Esophagus squamous epithelium (tissue), 5 donors: ENCODE results near the gene HSPG2. TPM values are rescaled to one million over a fixed set of nuclear protein-coding genes. Genes with fewer than 3 reads are reported as not detected.

Source experiments
- DNase-seq: peaks from one replicate; lab custom pipeline; 2025; lab: John Stamatoyannopoulos, UW
- H3K27ac ChIP-seq, 4 donors: fragments of 200-600 bp; sonication (generic); one replicate each; pipeline ENCODE4 v1.5.1; 2016 to 2019; ENCODE audit warnings: mild to moderate bottlenecking in 1 of 4
- H3K27me3 ChIP-seq, 4 donors: fragments of 200-600 bp; sonication (generic); 1 replicate in 3 of 4; 2 replicates in 1 of 4; pipeline versions ENCODE4 v1.5.1 to v1.6.0; 2017 to 2021; ENCODE audit warnings: antibody characterized with exemption in 1 of 4
- H3K36me3 ChIP-seq, 3 donors: fragments of 200-600 bp; sonication (generic); one replicate each; pipeline ENCODE4 v1.5.1; 2016 to 2019
- H3K4me1 ChIP-seq, 3 donors: fragments of 200-600 bp; sonication (generic); one replicate each; pipeline ENCODE4 v1.5.1; 2017 to 2019
- H3K4me3 ChIP-seq, 4 donors: fragments of 200-600 bp; sonication (generic); 1 replicate in 3 of 4; 2 replicates in 1 of 4; pipeline ENCODE4 v1.5.1; 2016 to 2019; ENCODE audit warnings: mild to moderate bottlenecking in 2 of 4, moderate library complexity in 1 of 4
- H3K9me3 ChIP-seq, 3 donors: fragments of 200-600 bp; sonication (generic); one replicate each; pipeline ENCODE4 v1.5.1; 2016 to 2019
- CTCF ChIP-seq, 6 experiments: fragments of 450-650 bp in 4 of 6; fragments of 200-600 bp in 2 of 6; sonication (generic) in 2 of 6; IDR thresholded peaks; one replicate each; pipeline ENCODE4 v1.5.1; 2016 to 2019; ENCODE audit warnings: antibody characterized with exemption in 6 of 6, mild to moderate bottlenecking in 4 of 6, moderate library complexity in 4 of 6
- POLR2A ChIP-seq, 4 donors: fragments of 450-650 bp; IDR thresholded peaks; one replicate each; pipeline ENCODE4 v1.6.1; 2017; ENCODE audit warnings: antibody characterized with exemption in 4 of 4, mild to moderate bottlenecking in 4 of 4, moderate library complexity in 3 of 4
- WGBS, 2 donors: methylation state at CpG; one replicate each; pipeline ENCODE4 v1.1.5; 2018; 5-methylcytosine and 5-hydroxymethylcytosine counted together
- intact Hi-C: fragments of 100-400 bp; cut with DNase I; formaldehyde crosslinking; loops from one replicate; pipeline ENCODE4 v1.15.0; 2022
- total RNA-seq, 4 donors: library from RNA; depleted of rRNA; stranded (reverse); fragments of >200 nt; gene quantifications; one replicate each; pipeline ENCODE4 v1.1.0, GENCODE V29; 2016
- donor health status: DM: yes; HTN: yes; CAD: no.

HSPG2 gene
- total RNA-seq, 4 donors from 2014 or later, result 44.9 to 107 (median 54.2) TPM

GRCh38 chr1:21878009-21878773, 58.9 kb downstream of the HSPG2 start:
- Histone ChIP-seq H3K9me3 (no peaks in the 10 kb centered on the region), H3K27ac (no peak overlapping the region), H3K4me3 (no peak overlapping the region), H3K4me1 (peaks cover 0 to 3% (median 0%) of the 10 kb centered on the region in 3 donors), H3K36me3 (peaks cover 38 to 99% (median 70%) of the 10 kb centered on the region in 3 donors), H3K27me3 (no peaks in the 10 kb centered on the region)
- 76 to 88% methylated on average over 5 to 15 of the region's 25 CpGs for WGBS, 2 donors
- intact Hi-C loops, result no loop called here
- TF ChIP-seq CTCF (IDR thresholded peaks at IDR 0.05), result no peak
- no peak for TF ChIP-seq POLR2A (IDR thresholded peaks at IDR 0.05)
- DNase-seq, result no peak

- DNase-seq, result no peak
- 93 to 100% methylated on average over 3 of the region's 16 CpGs for WGBS, 2 donors
- H3K9me3 ChIP-seq, result no peaks in the 10 kb centered on the region
- no peaks in the 10 kb centered on the region for H3K27me3 ChIP-seq
- peaks cover 0 to 19% (median 3%) of the 10 kb centered on the region in 3 donors for H3K4me1 ChIP-seq
- H3K4me3 ChIP-seq, result no peak overlapping the region
- TF ChIP-seq POLR2A (IDR thresholded peaks at IDR 0.05), result no peak
- TF ChIP-seq CTCF (IDR thresholded peaks at IDR 0.05), result no peak
- peaks cover 38 to 100% (median 72%) of the 10 kb centered on the region in 3 donors for H3K36me3 ChIP-seq
- H3K27ac ChIP-seq, result no peak overlapping the region
- intact Hi-C loops, result no loop called here
Measured at GRCh38 chr1:21876267-21876666, 60.8 kb downstream of the HSPG2 start.

- TF ChIP-seq POLR2A (IDR thresholded peaks at IDR 0.05), result no peak
- no peak for TF ChIP-seq CTCF (IDR thresholded peaks at IDR 0.05)
- intact Hi-C loops, result no loop called here
- Histone ChIP-seq H3K36me3 (peaks cover 34 to 100% (median 66%) of the 10 kb centered on the region in 3 donors), H3K27me3 (no peaks in the 10 kb centered on the region), H3K9me3 (no peaks in the 10 kb centered on the region), H3K27ac (peak overlapping the region in 1 of 4 donors; percentile 36), H3K4me1 (peaks cover 0 to 26% (median 6%) of the 10 kb centered on the region in 3 donors), H3K4me3 (no peak overlapping the region)
- 80% methylated on average over 1 of the region's 16 CpGs; no CpG with 5 or more reads in 1 of the 2 donors for WGBS, 2 donors
- DNase-seq, result no peak
Measured at GRCh38 chr1:21875621-21876063, 61.5 kb downstream of the HSPG2 start.

GRCh38 chr1:21874778-21875547, 62.1 kb downstream of the HSPG2 start:
- no peak for TF ChIP-seq POLR2A (IDR thresholded peaks at IDR 0.05)
- TF ChIP-seq CTCF (IDR thresholded peaks at IDR 0.05), result no peak
- WGBS, 2 donors, result 58 to 88% methylated on average over 4 to 5 of the region's 24 CpGs
- intact Hi-C loops, result no loop called here
- H3K36me3 ChIP-seq, result peaks cover 28 to 100% (median 59%) of the 10 kb centered on the region in 3 donors
- peak overlapping the region in 2 of 4 donors; percentile 29 to 36 for H3K27ac ChIP-seq
- peaks cover 2 to 32% (median 13%) of the 10 kb centered on the region in 3 donors for H3K4me1 ChIP-seq
- H3K9me3 ChIP-seq, result no peaks in the 10 kb centered on the region
- no peaks in the 10 kb centered on the region for H3K27me3 ChIP-seq
- no peak overlapping the region for H3K4me3 ChIP-seq
- no peak for DNase-seq
